Measurements from ENCODE around the gene PACRGL.
A peak's percentile ranks its signal among the peaks of the same experiment; 100 is the strongest.
"Not testable (repeated sequence)": the region's sequence is repeated elsewhere in the genome, so short reads cannot be mapped to it uniquely, and the experiment has no call there.

The PACRGL gene

GRCh38 chr4:20761382-20761781 lies 61.1 kb downstream of the PACRGL start:
- H3K9me3 ChIP-seq (ENCODE audit: insufficient read depth, low read length) = no peaks in the 10 kb centered on the region
- no peaks in the 10 kb centered on the region for H3K27me3 ChIP-seq (ENCODE audit: insufficient read depth, insufficient read length)
- no peak for DNase-seq (ENCODE audit: low read depth, low spot score)
- H3K4me1 ChIP-seq (ENCODE audit: insufficient read depth, insufficient read length) = no peaks in the 10 kb centered on the region
- H3K9ac ChIP-seq (ENCODE audit: insufficient read length, low read depth) = no peak overlapping the region
- H3K36me3 ChIP-seq (ENCODE audit: insufficient read depth, insufficient read length, low read length) = no peaks in the 10 kb centered on the region
- TF ChIP-seq YY1 (IDR thresholded peaks at IDR 0.05; ENCODE audit: insufficient read depth, insufficient read length) (no peak), SUZ12 (IDR thresholded peaks at IDR 0.05; ENCODE audit: extremely low read depth, insufficient read depth, insufficient read length) (no peak), ZNF274 (IDR thresholded peaks at IDR 0.05; ENCODE audit: low read depth, low read length) (no peak)
- H3K4me3 ChIP-seq (ENCODE audit: insufficient read length, low read depth) = no peak overlapping the region

GRCh38 chr4:20761826-20762225 lies 61.6 kb downstream of the PACRGL start:
- TF ChIP-seq YY1 (IDR thresholded peaks at IDR 0.05; ENCODE audit: insufficient read depth, insufficient read length) = no peak
- no peak for TF ChIP-seq SUZ12 (IDR thresholded peaks at IDR 0.05; ENCODE audit: extremely low read depth, insufficient read depth, insufficient read length)
- TF ChIP-seq ZNF274 (IDR thresholded peaks at IDR 0.05; ENCODE audit: low read depth, low read length) = no peak
- no peak overlapping the region for H3K9ac ChIP-seq (ENCODE audit: insufficient read length, low read depth)
- no peak for DNase-seq (ENCODE audit: low read depth, low spot score)
- no peaks in the 10 kb centered on the region for H3K36me3 ChIP-seq (ENCODE audit: insufficient read depth, insufficient read length, low read length)
- no peak overlapping the region for H3K4me3 ChIP-seq (ENCODE audit: insufficient read length, low read depth)
- H3K27me3 ChIP-seq (ENCODE audit: insufficient read depth, insufficient read length) = no peaks in the 10 kb centered on the region
- no peaks in the 10 kb centered on the region for H3K4me1 ChIP-seq (ENCODE audit: insufficient read depth, insufficient read length)
- H3K9me3 ChIP-seq (ENCODE audit: insufficient read depth, low read length) = no peaks in the 10 kb centered on the region

GRCh38 chr4:20764366-20764992 lies 64.2 kb downstream of the PACRGL start:
- TF ChIP-seq ZNF274 (IDR thresholded peaks at IDR 0.05; ENCODE audit: low read depth, low read length) (no peak), YY1 (IDR thresholded peaks at IDR 0.05; ENCODE audit: insufficient read depth, insufficient read length) (no peak), SUZ12 (IDR thresholded peaks at IDR 0.05; ENCODE audit: extremely low read depth, insufficient read depth, insufficient read length) (no peak)
- DNase-seq (ENCODE audit: low read depth, low spot score) = no peak
- no peak overlapping the region for H3K9ac ChIP-seq (ENCODE audit: insufficient read length, low read depth)
- no peak overlapping the region for H3K4me3 ChIP-seq (ENCODE audit: insufficient read length, low read depth)
- no peaks in the 10 kb centered on the region for H3K36me3 ChIP-seq (ENCODE audit: insufficient read depth, insufficient read length, low read length)
- H3K9me3 ChIP-seq (ENCODE audit: insufficient read depth, low read length) = no peaks in the 10 kb centered on the region
- H3K27me3 ChIP-seq (ENCODE audit: insufficient read depth, insufficient read length) = no peaks in the 10 kb centered on the region
- no peaks in the 10 kb centered on the region for H3K4me1 ChIP-seq (ENCODE audit: insufficient read depth, insufficient read length)

- peak; percentile 77 for DNase-seq (ENCODE audit: low read depth, low spot score)
- H3K27me3 ChIP-seq (ENCODE audit: insufficient read depth, insufficient read length) = no peaks in the 10 kb centered on the region
- no peak overlapping the region for H3K9ac ChIP-seq (ENCODE audit: insufficient read length, low read depth)
- TF ChIP-seq ZNF274 (IDR thresholded peaks at IDR 0.05; ENCODE audit: low read depth, low read length) (no peak), YY1 (IDR thresholded peaks at IDR 0.05; ENCODE audit: insufficient read depth, insufficient read length) (no peak), SUZ12 (IDR thresholded peaks at IDR 0.05; ENCODE audit: extremely low read depth, insufficient read depth, insufficient read length) (no peak)
- no peaks in the 10 kb centered on the region for H3K9me3 ChIP-seq (ENCODE audit: insufficient read depth, low read length)
- H3K4me3 ChIP-seq (ENCODE audit: insufficient read length, low read depth) = no peak overlapping the region
- no peaks in the 10 kb centered on the region for H3K4me1 ChIP-seq (ENCODE audit: insufficient read depth, insufficient read length)
- no peaks in the 10 kb centered on the region for H3K36me3 ChIP-seq (ENCODE audit: insufficient read depth, insufficient read length, low read length)
These were observed 73.1 kb downstream of the PACRGL start for GRCh38 chr4:20773144-20773997.

- Histone ChIP-seq H3K9ac (ENCODE audit: insufficient read length, low read depth) (no peak overlapping the region), H3K4me1 (ENCODE audit: insufficient read depth, insufficient read length) (no peaks in the 10 kb centered on the region), H3K36me3 (ENCODE audit: insufficient read depth, insufficient read length, low read length) (no peaks in the 10 kb centered on the region), H3K9me3 (ENCODE audit: insufficient read depth, low read length) (peaks cover 4% of the 10 kb centered on the region; the same call in 1 of the 2 replicates), H3K27me3 (ENCODE audit: insufficient read depth, insufficient read length) (no peaks in the 10 kb centered on the region), H3K4me3 (ENCODE audit: insufficient read length, low read depth) (no peak overlapping the region)
- TF ChIP-seq YY1 (IDR thresholded peaks at IDR 0.05; ENCODE audit: insufficient read depth, insufficient read length) (no peak), SUZ12 (IDR thresholded peaks at IDR 0.05; ENCODE audit: extremely low read depth, insufficient read depth, insufficient read length) (no peak), ZNF274 (IDR thresholded peaks at IDR 0.05; ENCODE audit: low read depth, low read length) (no peak)
- DNase-seq (ENCODE audit: low read depth, low spot score) = no peak
These were observed 78.6 kb downstream of the PACRGL start for GRCh38 chr4:20778896-20779295.

- not testable (repeated sequence) for H3K9me3 ChIP-seq (ENCODE audit: insufficient read depth, low read length); H3K27me3 ChIP-seq (ENCODE audit: insufficient read depth, insufficient read length); H3K36me3 ChIP-seq (ENCODE audit: insufficient read depth, insufficient read length, low read length); DNase-seq (ENCODE audit: low read depth, low spot score); H3K9ac ChIP-seq (ENCODE audit: insufficient read length, low read depth); H3K4me3 ChIP-seq (ENCODE audit: insufficient read length, low read depth); H3K4me1 ChIP-seq (ENCODE audit: insufficient read depth, insufficient read length)
These were observed 82.9 kb downstream of the PACRGL start for GRCh38 chr4:20783134-20783533.

- TF ChIP-seq ZNF274 (IDR thresholded peaks at IDR 0.05; ENCODE audit: low read depth, low read length) = no peak
- TF ChIP-seq SUZ12 (IDR thresholded peaks at IDR 0.05; ENCODE audit: extremely low read depth, insufficient read depth, insufficient read length) = no peak
- no peak for TF ChIP-seq YY1 (IDR thresholded peaks at IDR 0.05; ENCODE audit: insufficient read depth, insufficient read length)
- Histone ChIP-seq H3K4me3 (ENCODE audit: insufficient read length, low read depth) (no peak overlapping the region), H3K36me3 (ENCODE audit: insufficient read depth, insufficient read length, low read length) (no peaks in the 10 kb centered on the region)
These were observed 87.8 kb downstream of the PACRGL start for GRCh38 chr4:20787940-20788665.

More at GRCh38 chr4:20787940-20788665, 87.8 kb downstream of the PACRGL start:
- H3K9me3 ChIP-seq (ENCODE audit: insufficient read depth, low read length) = no peaks in the 10 kb centered on the region
- H3K27me3 ChIP-seq (ENCODE audit: insufficient read depth, insufficient read length) = no peaks in the 10 kb centered on the region
- no peak overlapping the region for H3K9ac ChIP-seq (ENCODE audit: insufficient read length, low read depth)
- no peak for DNase-seq (ENCODE audit: low read depth, low spot score)
- H3K4me1 ChIP-seq (ENCODE audit: insufficient read depth, insufficient read length) = no peaks in the 10 kb centered on the region

Measured in NT2/D1 (cell line).